ENCODE measurements around the gene LUC7L.

DNA sequence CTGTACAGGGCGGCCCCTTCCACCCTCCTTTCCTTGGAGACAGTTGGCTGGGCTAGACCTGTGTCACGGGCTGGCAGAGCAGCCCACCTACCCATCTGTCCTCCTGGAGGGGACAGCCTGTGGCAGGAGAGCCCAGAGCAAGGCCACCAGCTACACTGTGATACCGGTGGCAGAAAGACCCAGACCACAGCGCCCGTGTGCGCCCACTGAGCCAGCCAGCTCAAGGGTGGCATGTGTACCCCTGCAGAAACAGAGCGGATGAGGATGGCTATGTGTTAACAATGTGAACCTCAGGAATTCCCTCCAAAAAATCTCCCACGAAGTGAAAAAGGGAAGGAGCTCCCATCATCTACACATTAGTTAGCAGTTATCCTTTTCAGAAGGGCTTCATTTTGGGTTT, 41.9 kb downstream of the LUC7L start:
- no peak for TF ChIP-seq POLR2AphosphoS5 (IDR thresholded peaks at IDR 0.05; ENCODE audit: low read depth, low read length)
- no peak for TF ChIP-seq SIN3A (IDR thresholded peaks at IDR 0.05; ENCODE audit: borderline replicate concordance, insufficient read depth, low read length)
